GM12873 (cell line): ENCODE measurements around the gene CPNE6.

Source experiments
- TF ChIP-seq, protein P1 (sequence below): IDR thresholded peaks from 2 replicates; pipeline ENCODE4 v1.5.1; 2012; ENCODE audit warnings: low read depth, mild to moderate bottlenecking, moderate library complexity, low read length, control low read depth; ENCODE audit not compliant: insufficient read depth; ENCODE audit errors: missing control alignments

Gene CPNE6

GRCh38 chr14:24092505-24093206 is 21.3 kb downstream of the CPNE6 start:
- TF ChIP-seq, protein P1, sequence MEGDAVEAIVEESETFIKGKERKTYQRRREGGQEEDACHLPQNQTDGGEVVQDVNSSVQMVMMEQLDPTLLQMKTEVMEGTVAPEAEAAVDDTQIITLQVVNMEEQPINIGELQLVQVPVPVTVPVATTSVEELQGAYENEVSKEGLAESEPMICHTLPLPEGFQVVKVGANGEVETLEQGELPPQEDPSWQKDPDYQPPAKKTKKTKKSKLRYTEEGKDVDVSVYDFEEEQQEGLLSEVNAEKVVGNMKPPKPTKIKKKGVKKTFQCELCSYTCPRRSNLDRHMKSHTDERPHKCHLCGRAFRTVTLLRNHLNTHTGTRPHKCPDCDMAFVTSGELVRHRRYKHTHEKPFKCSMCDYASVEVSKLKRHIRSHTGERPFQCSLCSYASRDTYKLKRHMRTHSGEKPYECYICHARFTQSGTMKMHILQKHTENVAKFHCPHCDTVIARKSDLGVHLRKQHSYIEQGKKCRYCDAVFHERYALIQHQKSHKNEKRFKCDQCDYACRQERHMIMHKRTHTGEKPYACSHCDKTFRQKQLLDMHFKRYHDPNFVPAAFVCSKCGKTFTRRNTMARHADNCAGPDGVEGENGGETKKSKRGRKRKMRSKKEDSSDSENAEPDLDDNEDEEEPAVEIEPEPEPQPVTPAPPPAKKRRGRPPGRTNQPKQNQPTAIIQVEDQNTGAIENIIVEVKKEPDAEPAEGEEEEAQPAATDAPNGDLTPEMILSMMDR, result no peak

DNA sequence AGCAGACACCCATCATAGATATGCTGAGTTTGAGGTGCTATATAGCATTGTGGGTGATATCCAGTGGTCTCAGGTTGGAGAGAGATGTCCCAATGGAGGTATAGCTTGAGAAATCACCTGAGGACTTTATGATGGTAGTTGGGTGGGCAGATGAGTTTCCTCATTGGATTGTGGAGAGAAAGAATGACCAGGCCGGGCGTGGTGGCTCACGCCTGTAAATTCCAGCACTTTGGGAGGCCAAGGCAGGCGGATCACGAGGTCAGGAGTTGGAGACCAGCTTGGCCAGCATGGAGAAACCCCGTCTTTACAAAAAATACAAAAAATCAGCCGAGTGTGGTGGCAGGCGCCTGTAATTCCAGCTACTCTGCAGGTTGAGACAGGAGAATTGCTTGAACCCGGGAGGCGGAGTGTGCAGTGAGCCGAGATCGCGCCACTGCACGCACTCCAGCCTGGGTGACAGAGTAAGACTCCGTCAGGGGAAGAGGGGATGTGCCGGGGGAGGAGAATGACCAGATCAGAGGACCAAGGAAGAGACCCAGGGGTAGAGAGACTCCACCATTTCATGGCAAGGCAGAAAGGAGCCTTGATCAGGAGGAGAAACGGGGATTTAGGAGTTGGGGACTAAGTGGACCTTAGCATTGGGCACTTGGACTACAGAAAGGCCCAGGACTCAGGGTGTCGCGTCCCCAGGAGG is 22.0 kb downstream of the CPNE6 start:
- TF ChIP-seq, protein P1, result no peak

DNA sequence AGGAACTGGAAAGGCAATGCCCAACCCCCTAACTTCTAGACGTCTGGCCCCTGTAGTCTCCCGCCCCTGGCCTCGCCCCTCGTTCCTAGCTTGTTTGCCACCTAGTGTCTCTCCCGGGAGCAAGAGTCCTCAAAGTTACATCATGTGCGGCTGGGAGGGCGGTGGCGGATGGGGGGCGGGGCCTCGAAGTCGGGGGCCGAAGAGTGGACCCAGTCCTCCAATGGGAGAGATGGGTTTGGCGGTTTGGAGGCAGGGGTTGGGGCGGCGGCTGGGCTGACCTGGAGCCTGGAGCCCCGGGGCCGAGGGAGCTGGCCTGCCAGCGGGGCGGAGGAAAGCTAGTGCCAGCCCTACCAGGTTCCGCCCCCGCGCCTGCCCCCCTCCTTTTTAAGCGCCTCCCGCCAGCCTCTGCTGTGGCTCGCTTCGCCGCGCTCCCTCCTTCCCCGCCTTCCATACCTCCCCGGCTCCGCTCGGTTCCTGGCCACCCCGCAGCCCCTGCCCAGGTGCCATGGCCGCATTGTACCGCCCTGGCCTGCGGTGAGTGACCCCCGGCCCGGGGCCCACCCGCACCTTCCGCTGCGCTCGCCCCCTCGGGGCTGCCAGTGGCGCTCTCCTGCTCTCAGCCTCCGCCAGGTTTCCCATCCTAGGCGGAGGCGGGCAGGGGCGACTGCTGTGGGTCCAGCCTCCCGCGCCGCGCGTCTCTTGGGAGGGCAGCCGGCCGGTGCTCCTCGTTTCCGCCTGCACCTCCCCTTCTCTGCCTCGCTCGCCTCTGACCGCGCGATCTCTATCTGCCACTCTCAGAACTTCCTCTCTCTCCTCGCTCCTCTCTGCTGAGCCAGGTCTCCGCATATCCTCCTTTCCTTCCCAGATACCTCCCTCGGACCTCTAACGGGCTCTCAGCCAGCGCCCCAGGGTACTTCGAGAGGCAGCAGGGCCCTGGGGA is 22.8 kb downstream of the CPNE6 start, which contains the start of gene PCK2:
PCK2 (plus strand) TSS at position 411 of the 940 bp plus-strand sequence; CDS start at position 506, 95 bp downstream.
- TF ChIP-seq, protein P1, result no peak

GRCh38 chr14:24094841-24095270 is 23.5 kb downstream of the CPNE6 start:
- TF ChIP-seq, protein P1, result no peak

DNA sequence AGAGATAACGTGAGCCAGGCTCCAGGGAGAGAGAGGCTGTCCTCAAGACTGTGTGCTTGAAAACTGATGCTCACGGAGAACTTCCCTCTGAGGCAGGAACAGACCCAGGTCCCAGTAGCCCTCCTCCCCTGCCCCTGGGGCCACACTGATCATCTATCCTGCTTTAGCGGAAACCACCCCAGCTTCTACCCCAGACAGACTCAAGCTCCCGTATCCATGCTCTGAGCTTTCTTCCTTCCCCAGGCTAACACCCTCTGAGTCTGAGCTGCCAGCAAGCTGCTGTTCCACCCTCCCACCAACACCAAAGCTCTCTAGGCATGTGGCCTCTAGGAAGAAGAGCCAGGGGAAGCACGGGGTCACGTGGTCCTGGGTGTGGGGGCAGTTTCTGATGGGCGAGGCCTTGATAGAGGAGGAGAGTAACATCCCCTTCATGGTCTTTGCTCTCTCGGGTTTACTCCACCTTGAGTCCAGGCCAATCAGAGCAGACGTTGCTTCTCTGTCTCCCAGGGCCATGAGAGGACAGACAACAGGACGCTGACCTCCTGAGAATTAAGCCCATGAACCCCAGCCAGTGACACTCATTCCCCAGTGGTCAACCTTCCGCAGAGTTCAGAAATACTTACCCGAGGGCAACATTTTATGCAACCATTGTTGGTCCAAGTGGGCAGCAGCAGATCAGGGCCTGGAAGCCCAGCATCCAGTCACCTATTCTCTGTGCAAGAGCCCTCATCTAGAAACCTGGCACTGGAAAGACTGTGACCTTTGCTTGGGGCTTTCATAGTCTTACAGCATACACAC is 24.1 kb downstream of the CPNE6 start:
- TF ChIP-seq, protein P1, result no peak

GRCh38 chr14:24096545-24097181 is 25.3 kb downstream of the CPNE6 start:
- TF ChIP-seq, protein P1, result no peak
